Measurements from ENCODE around the gene TSTD2. TPM values are rescaled to one million over a fixed set of nuclear protein-coding genes. Genes with fewer than 3 reads are reported as not detected.
"Not testable (repeated sequence)": the region's sequence is repeated elsewhere in the genome, so short reads cannot be mapped to it uniquely, and the experiment has no call there.

TSTD2 gene
- total RNA-seq, 2 experiments from 2014 or later: 12.6 to 15.0 TPM

GRCh38 chr9:97598461-97599288 is 34.5 kb downstream of the TSTD2 start:
- peak; percentile 92 for ATAC-seq
- Mint-ChIP-seq H3K36me3 (peaks cover 7% of the 10 kb centered on the region), H3K27me3 (no peaks in the 10 kb centered on the region), H3K9me3 (ENCODE audit: low read depth) (no peaks in the 10 kb centered on the region), H3K4me1 (peaks cover 8% of the 10 kb centered on the region), H3K4me3 (no peak overlapping the region), H3K27ac (no peak overlapping the region)
- DNase-seq: peak; percentile 84
- CTCF ChIA-PET: interaction anchor here (0.6 to 8.0 kb wide), 49 partner anchors 11 to 917 kb away, joined by 3 to 107 read pairs (median 4); partner anchors contain the start of genes NCBP1, TDRD7, TMOD1 and TSTD2

- Mint-ChIP-seq H3K27me3 (no peaks in the 10 kb centered on the region), H3K4me3 (no peak overlapping the region), H3K36me3 (peaks cover 3% of the 10 kb centered on the region), H3K9me3 (ENCODE audit: low read depth) (no peaks in the 10 kb centered on the region), H3K27ac (no peak overlapping the region), H3K4me1 (peaks cover 13% of the 10 kb centered on the region)
- CTCF ChIA-PET: interaction anchor here (2.8 to 8.0 kb wide), 4 partner anchors 19 to 211 kb away, joined by 32 to 107 read pairs (median 36); partner anchors contain the start of gene TDRD7
- DNase-seq: no peak
- no peak for ATAC-seq
These were observed 36.3 kb downstream of the TSTD2 start for GRCh38 chr9:97596906-97597305.

- Mint-ChIP-seq H3K36me3 (no peaks in the 10 kb centered on the region), H3K9me3 (ENCODE audit: low read depth) (no peaks in the 10 kb centered on the region), H3K4me3 (no peak overlapping the region), H3K27ac (no peak overlapping the region), H3K27me3 (no peaks in the 10 kb centered on the region), H3K4me1 (peaks cover 13% of the 10 kb centered on the region)
- no peak for ATAC-seq
- DNase-seq: no peak
- CTCF ChIA-PET: interaction anchor here (8.0 kb wide), 1 partner anchor 124 kb away, joined by 107 read pairs; no protein-coding TSS in a partner anchor
These were observed 38.7 kb downstream of the TSTD2 start for GRCh38 chr9:97594381-97594921.

- Mint-ChIP-seq H3K9me3 (ENCODE audit: low read depth) (no peaks in the 10 kb centered on the region), H3K27ac (no peak overlapping the region), H3K4me3 (no peak overlapping the region), H3K36me3 (no peaks in the 10 kb centered on the region), H3K4me1 (peaks cover 13% of the 10 kb centered on the region), H3K27me3 (no peaks in the 10 kb centered on the region)
- CTCF ChIA-PET: interaction anchor here (8.0 kb wide), 1 partner anchor 123 kb away, joined by 107 read pairs; no protein-coding TSS in a partner anchor
- ATAC-seq: no peak
- no peak for DNase-seq
These were observed 39.2 kb downstream of the TSTD2 start for GRCh38 chr9:97593960-97594359.

- CTCF ChIA-PET: no interaction called here
- H3K27me3 Mint-ChIP-seq: peaks cover 5% of the 10 kb centered on the region
These were observed 41.0 kb downstream of the TSTD2 start for GRCh38 chr9:97592126-97592525.

GRCh38 chr9:97591535-97591934 is 41.6 kb downstream of the TSTD2 start:
- Mint-ChIP-seq H3K4me1 (peaks cover 6% of the 10 kb centered on the region), H3K4me3 (no peak overlapping the region), H3K36me3 (no peaks in the 10 kb centered on the region), H3K27ac (no peak overlapping the region), H3K9me3 (ENCODE audit: low read depth) (no peaks in the 10 kb centered on the region), H3K27me3 (peaks cover 5% of the 10 kb centered on the region)
- no peak for ATAC-seq
- DNase-seq: no peak
- CTCF ChIA-PET: interaction anchor here (1.1 kb wide), 1 partner anchor 124 kb away, joined by 3 read pairs; no protein-coding TSS in a partner anchor

More at GRCh38 chr9:97592126-97592525, 41.0 kb downstream of the TSTD2 start:
- DNase-seq (no peak), ATAC-seq (no peak)
- Mint-ChIP-seq H3K4me1 (peaks cover 6% of the 10 kb centered on the region), H3K27ac (no peak overlapping the region), H3K4me3 (no peak overlapping the region), H3K36me3 (no peaks in the 10 kb centered on the region), H3K9me3 (ENCODE audit: low read depth) (no peaks in the 10 kb centered on the region)

GRCh38 chr9:97586909-97587308 is 46.3 kb downstream of the TSTD2 start:
- peak; percentile 12 for DNase-seq
- CTCF ChIA-PET: interaction anchor here (1.6 kb wide), 1 partner anchor 12 kb away, joined by 6 read pairs; no protein-coding TSS in a partner anchor
- H3K4me1 Mint-ChIP-seq; H3K27me3 Mint-ChIP-seq; H3K4me3 Mint-ChIP-seq; H3K9me3 Mint-ChIP-seq (ENCODE audit: low read depth); H3K27ac Mint-ChIP-seq; H3K36me3 Mint-ChIP-seq; ATAC-seq: not testable (repeated sequence)

GRCh38 chr9:97584778-97585177 is 48.4 kb downstream of the TSTD2 start:
- CTCF ChIA-PET; H3K36me3 Mint-ChIP-seq; ATAC-seq; H3K4me1 Mint-ChIP-seq; H3K27ac Mint-ChIP-seq; H3K27me3 Mint-ChIP-seq; DNase-seq; H3K4me3 Mint-ChIP-seq; H3K9me3 Mint-ChIP-seq (ENCODE audit: low read depth): not testable (repeated sequence)

GRCh38 chr9:97581590-97581989 is 51.6 kb downstream of the TSTD2 start:
- H3K9me3 Mint-ChIP-seq (ENCODE audit: low read depth); H3K4me3 Mint-ChIP-seq: not testable (repeated sequence)

GRCh38 chr9:97579914-97580313 is 53.3 kb downstream of the TSTD2 start:
- Mint-ChIP-seq H3K4me1 (peaks cover 11% of the 10 kb centered on the region), H3K27ac (no peak overlapping the region), H3K36me3 (no peaks in the 10 kb centered on the region), H3K4me3 (no peak overlapping the region), H3K27me3 (peaks cover 12% of the 10 kb centered on the region), H3K9me3 (ENCODE audit: low read depth) (no peaks in the 10 kb centered on the region)
- CTCF ChIA-PET: no interaction called here
- no peak for DNase-seq
- ATAC-seq: no peak

More at GRCh38 chr9:97581590-97581989, 51.6 kb downstream of the TSTD2 start:
- H3K27ac Mint-ChIP-seq, ATAC-seq, H3K27me3 Mint-ChIP-seq, H3K4me1 Mint-ChIP-seq, H3K36me3 Mint-ChIP-seq, CTCF ChIA-PET, DNase-seq: not testable (repeated sequence)

- peaks cover 12% of the 10 kb centered on the region for H3K27me3 Mint-ChIP-seq
- ATAC-seq: no peak
These were observed 54.3 kb downstream of the TSTD2 start for GRCh38 chr9:97578846-97579245.

GRCh38 chr9:97577051-97577450 is 56.1 kb downstream of the TSTD2 start:
- CTCF ChIA-PET: no interaction called here
- Mint-ChIP-seq H3K4me3 (no peak overlapping the region), H3K27me3 (peaks cover 12% of the 10 kb centered on the region), H3K27ac (no peak overlapping the region), H3K9me3 (ENCODE audit: low read depth) (no peaks in the 10 kb centered on the region), H3K36me3 (no peaks in the 10 kb centered on the region), H3K4me1 (peaks cover 15% of the 10 kb centered on the region)
- ATAC-seq (no peak), DNase-seq (no peak)

More at GRCh38 chr9:97578846-97579245, 54.3 kb downstream of the TSTD2 start:
- H3K4me3 Mint-ChIP-seq: no peak overlapping the region
- H3K4me1 Mint-ChIP-seq: peaks cover 15% of the 10 kb centered on the region
- CTCF ChIA-PET: no interaction called here
- H3K9me3 Mint-ChIP-seq (ENCODE audit: low read depth): no peaks in the 10 kb centered on the region
- no peak for DNase-seq
- no peak overlapping the region for H3K27ac Mint-ChIP-seq
- H3K36me3 Mint-ChIP-seq: no peaks in the 10 kb centered on the region

- H3K9me3 Mint-ChIP-seq (ENCODE audit: low read depth): no peaks in the 10 kb centered on the region
- peak; percentile 21 for DNase-seq
- no peak overlapping the region for H3K27ac Mint-ChIP-seq
- no peak for ATAC-seq
- no peaks in the 10 kb centered on the region for H3K36me3 Mint-ChIP-seq
- CTCF ChIA-PET: interaction anchor here (1.2 kb wide), 1 partner anchor 17 kb away, joined by 3 read pairs; no protein-coding TSS in a partner anchor
- H3K27me3 Mint-ChIP-seq: peaks cover 12% of the 10 kb centered on the region
- peak overlapping the region; percentile 79 for H3K4me3 Mint-ChIP-seq
- peaks cover 15% of the 10 kb centered on the region for H3K4me1 Mint-ChIP-seq
These were observed 57.4 kb downstream of the TSTD2 start for GRCh38 chr9:97575673-97576200.
